Ovary (tissue), 9 donors: ENCODE data around the gene PLK1. TPM values are rescaled to one million over a fixed set of nuclear protein-coding genes. Genes with fewer than 3 reads are reported as not detected.
"Not testable (repeated sequence)": the region's sequence is repeated elsewhere in the genome, so short reads cannot be mapped to it uniquely, and the experiment has no call there.

ENCODE experiments used
- DNase-seq, 5 donors: peaks; one replicate each; pipeline ENCODE4 v3.0.0-alpha.2; 2019 to 2020
- H3K27ac ChIP-seq, 2 donors: fragments of 200-600 bp; one replicate each; pipeline versions ENCODE4 v1.5.1 to v1.8.0; 2019 to 2022
- H3K27me3 ChIP-seq: fragments of 200-600 bp; one replicate; pipeline ENCODE4 v1.8.0; 2022
- H3K36me3 ChIP-seq: fragments of 200-600 bp; sonication (generic); one replicate; pipeline ENCODE4 v1.5.1; 2019
- H3K4me1 ChIP-seq: one replicate; pipeline ENCODE4 v1.8.1; 2013; ENCODE audit warnings: mild to moderate bottlenecking, moderate library complexity; ENCODE audit not compliant: insufficient read depth
- H3K4me3 ChIP-seq: fragments of 200-600 bp; sonication (generic); one replicate; pipeline ENCODE4 v1.5.1; 2017
- H3K9me3 ChIP-seq, 2 donors: fragments of 200-600 bp in 1 of 2; sonication (generic) in 1 of 2; one replicate each; pipeline versions ENCODE4 v1.5.1 to v1.8.1; 2013 to 2019; ENCODE audit warnings: mild to moderate bottlenecking in 1 of 2, moderate library complexity in 1 of 2
- EP300 ChIP-seq: sonication (generic); formaldehyde crosslinking; IDR thresholded peaks from one replicate; pipeline ENCODE4 v1.6.1; 2017; ENCODE audit warnings: antibody characterized with exemption
- POLR2A ChIP-seq: fragments of 450-650 bp; IDR thresholded peaks from one replicate; pipeline ENCODE4 v1.6.1; 2017; ENCODE audit warnings: antibody characterized with exemption, mild to moderate bottlenecking, moderate library complexity
- WGBS, 3 donors: extraction: QIAGEN DNeasy Blood & Tissue Kit in 1 of 3; methylation state at CpG; one replicate each; pipeline versions ENCODE4 v1.1.5 to v1.1.7; 2013 to 2017; 5-methylcytosine and 5-hydroxymethylcytosine counted together
- intact Hi-C, 4 donors: fragments of 100-400 bp; cut with DNase I; formaldehyde crosslinking; loops; one replicate each; pipeline versions ENCODE4 v1.11.0 to v1.15.1; 2022 to 2023
- polyA plus RNA-seq, 2 donors: library from polyadenylated mRNA; stranded (reverse); fragments of 200-250 nt in 1 of 2; fragments of 350-450 nt in 1 of 2; fragmentation: Illumina TruSeq in 1 of 2; extraction: RNeasy Lipid Tissue Mini Kit (QIAGEN cat#74804) in 1 of 2; gene quantifications; one replicate each; pipeline ENCODE4 v1.2.3, GENCODE V29; 2013 to 2014
- total RNA-seq, 7 donors: library from RNA; depleted of rRNA in 2 of 7; stranded (reverse); fragments of >200 nt in 2 of 7; fragmentation: NEBNext Ultra II Directional in 3 of 7; extraction: Animal tissue kit (Norgen Biotek cat#: 25700) in 3 of 7; gene quantifications; one replicate each; pipeline versions ENCODE4 v1.1.0 to v1.2.4, GENCODE V29; 2016 to 2023
- TF ChIP-seq, protein P1 (sequence below), 3 donors: fragments of 450-650 bp in 2 of 3; fragments of 200-600 bp in 1 of 3; IDR thresholded peaks; one replicate each; pipeline versions ENCODE4 v1.5.1 to v1.8.0; 2016 to 2022; ENCODE audit warnings: antibody characterized with exemption in 3 of 3, mild to moderate bottlenecking in 1 of 3
- donor health status: DM: no; HTN: no; CAD: no; lungs with moderate emphysema.
- donor health status: DM: no; HTN: no; CAD: no.
- donor health status: Bipolar disorder and iron deficiency.
- donor health status: DM: yes; HTN: yes; CAD: no.
- donor health status: DM: no; HTN: no; CAD: no.
- donor health status: DM: yes; HTN: yes; CAD: no.

Gene PLK1
- total and polyA plus RNA-seq, 9 donors = 1.1 to 4.7 (median 1.9) TPM

DNA sequence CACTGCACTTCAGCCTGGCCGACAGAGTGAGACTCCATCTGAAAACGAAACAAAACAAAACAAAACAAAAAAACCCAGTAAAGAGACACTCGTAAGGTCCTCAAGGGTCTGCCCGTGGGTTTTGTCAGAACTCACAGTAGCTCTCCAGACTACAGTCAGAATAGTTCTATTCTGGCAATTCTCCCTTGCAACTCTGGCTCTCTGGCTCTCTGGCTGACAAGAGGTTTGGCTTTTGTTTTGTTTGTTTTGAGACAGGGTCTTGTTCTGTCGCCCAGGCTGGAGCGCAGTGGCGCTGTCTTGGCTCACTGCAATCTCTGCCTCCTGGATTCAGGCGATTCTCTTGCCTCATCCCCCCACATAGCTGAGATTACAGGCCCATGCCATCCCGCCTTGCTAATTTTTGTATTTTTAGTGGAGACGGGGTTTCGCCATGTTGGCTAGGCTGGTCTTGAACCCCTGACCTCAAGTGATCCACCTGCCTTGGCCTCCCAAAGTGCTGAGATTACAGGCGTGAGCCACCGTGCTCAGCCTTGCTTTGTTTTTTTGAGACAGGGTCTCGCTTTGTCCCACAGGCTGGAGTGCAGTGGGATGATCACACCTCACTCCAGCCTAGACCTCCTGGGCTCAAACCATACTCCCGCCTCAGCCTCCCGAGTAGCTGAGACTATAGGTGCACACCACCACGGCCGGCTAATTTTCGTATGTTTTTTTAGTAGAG lies 55.6 kb downstream of the PLK1 start:
- intact Hi-C loops = loop anchor here in 1 of 4 donors (10.0 kb wide), 1 partner anchor 300 kb away; no protein-coding TSS in a partner anchor
- TF ChIP-seq POLR2A (no peak), EP300 (no peak)
- TF ChIP-seq, protein P1, sequence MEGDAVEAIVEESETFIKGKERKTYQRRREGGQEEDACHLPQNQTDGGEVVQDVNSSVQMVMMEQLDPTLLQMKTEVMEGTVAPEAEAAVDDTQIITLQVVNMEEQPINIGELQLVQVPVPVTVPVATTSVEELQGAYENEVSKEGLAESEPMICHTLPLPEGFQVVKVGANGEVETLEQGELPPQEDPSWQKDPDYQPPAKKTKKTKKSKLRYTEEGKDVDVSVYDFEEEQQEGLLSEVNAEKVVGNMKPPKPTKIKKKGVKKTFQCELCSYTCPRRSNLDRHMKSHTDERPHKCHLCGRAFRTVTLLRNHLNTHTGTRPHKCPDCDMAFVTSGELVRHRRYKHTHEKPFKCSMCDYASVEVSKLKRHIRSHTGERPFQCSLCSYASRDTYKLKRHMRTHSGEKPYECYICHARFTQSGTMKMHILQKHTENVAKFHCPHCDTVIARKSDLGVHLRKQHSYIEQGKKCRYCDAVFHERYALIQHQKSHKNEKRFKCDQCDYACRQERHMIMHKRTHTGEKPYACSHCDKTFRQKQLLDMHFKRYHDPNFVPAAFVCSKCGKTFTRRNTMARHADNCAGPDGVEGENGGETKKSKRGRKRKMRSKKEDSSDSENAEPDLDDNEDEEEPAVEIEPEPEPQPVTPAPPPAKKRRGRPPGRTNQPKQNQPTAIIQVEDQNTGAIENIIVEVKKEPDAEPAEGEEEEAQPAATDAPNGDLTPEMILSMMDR (IDR thresholded peaks at IDR 0.05) = no peak
- WGBS, 3 donors = 68 to 72% (median 68%) methylated on average over 19 of the region's 19 CpGs

DNA sequence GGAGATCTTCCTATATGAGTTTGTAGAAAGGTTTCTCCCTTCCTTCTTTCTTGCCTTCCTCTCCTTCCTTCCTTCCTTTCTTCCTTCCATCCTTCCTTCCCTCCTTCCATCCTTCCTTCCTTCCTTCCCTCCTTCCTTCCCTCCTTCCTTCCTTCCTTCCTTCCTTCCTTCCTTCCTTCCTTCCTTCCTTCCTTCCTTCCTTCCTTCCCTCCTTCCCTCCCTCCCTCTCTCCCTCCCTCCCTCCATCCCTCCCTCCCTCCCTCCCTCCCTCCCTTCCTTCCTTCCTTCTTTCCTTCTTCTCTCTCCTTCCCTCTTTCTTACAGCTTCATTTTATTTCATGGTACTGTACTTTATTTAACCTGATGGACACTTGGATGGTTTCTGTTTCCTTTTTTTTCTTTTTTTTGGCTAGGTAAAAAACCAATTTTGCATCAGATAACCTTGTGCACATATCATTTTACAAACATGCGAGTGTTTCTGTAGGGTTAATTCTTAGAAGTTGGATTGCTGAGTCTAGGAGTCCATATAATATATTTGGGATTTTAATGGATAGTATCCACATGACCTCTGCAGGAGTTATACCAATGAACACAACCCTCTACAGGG lies 58.8 kb downstream of the PLK1 start:
- not testable (repeated sequence) for DNase-seq
- 71 to 91% (median 79%) methylated on average over 1 of the region's 1 CpG for WGBS, 3 donors

More for the DNA sequence above, 55.6 kb downstream of the PLK1 start:
- no peaks in the 10 kb centered on the region for H3K27me3 ChIP-seq
- no peaks in the 10 kb centered on the region for H3K36me3 ChIP-seq
- H3K27ac ChIP-seq = no peak overlapping the region
- DNase-seq = no peak
- H3K4me3 ChIP-seq = no peak overlapping the region
- no peaks in the 10 kb centered on the region for H3K4me1 ChIP-seq
- H3K9me3 ChIP-seq = peaks cover 0 to 4% of the 10 kb centered on the region in 2 donors

DNA sequence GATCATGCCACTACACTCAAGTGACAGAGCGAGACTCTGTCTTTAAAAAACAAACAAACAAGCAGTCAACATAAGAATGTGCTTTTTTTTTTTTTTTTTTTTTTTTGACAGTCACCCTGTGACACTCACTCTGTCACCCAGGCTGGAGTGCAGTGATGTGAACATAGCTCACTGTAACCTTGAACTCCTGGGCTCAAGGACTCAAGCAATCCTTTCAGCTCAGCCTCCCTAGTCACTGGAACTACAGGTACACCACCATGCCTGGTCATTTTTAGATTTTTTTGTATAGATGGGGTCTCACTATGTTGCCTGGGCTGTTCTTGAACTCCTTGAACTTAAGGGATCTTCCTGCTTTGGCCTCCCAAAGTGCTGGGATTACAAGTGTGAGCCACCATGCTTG lies 60.8 kb downstream of the PLK1 start:
- Histone ChIP-seq H3K9me3 (no peaks in the 10 kb centered on the region), H3K27me3 (no peaks in the 10 kb centered on the region), H3K27ac (no peak overlapping the region), H3K36me3 (no peaks in the 10 kb centered on the region), H3K4me1 (no peaks in the 10 kb centered on the region), H3K4me3 (no peak overlapping the region)
- TF ChIP-seq EP300 (no peak), POLR2A (no peak)
- TF ChIP-seq, protein P1 (IDR thresholded peaks at IDR 0.05) = no peak
- intact Hi-C loops = loop anchor here in 1 of 4 donors (10.0 kb wide), 1 partner anchor 295 kb away; no protein-coding TSS in a partner anchor
- 71 to 75% (median 75%) methylated on average over 1 of the region's 1 CpG for WGBS, 3 donors
- DNase-seq = no peak

More for the DNA sequence above, 58.8 kb downstream of the PLK1 start:
- H3K36me3 ChIP-seq, H3K9me3 ChIP-seq, H3K4me3 ChIP-seq, H3K27me3 ChIP-seq, H3K27ac ChIP-seq, H3K4me1 ChIP-seq: not testable (repeated sequence)
- intact Hi-C loops = loop anchor here in 1 of 4 donors (10.0 kb wide), 1 partner anchor 297 kb away; no protein-coding TSS in a partner anchor

Other genes with a start within 250 kb of the PLK1 start
- gene COG7, start 225.7 kb upstream of the PLK1 start, total RNA-seq = 10 to 100 TPM; 16.5 to 21.5 (median 19.3) TPM
- gene COG7, start 225.7 kb upstream of the PLK1 start, polyA plus RNA-seq = 10 to 100 TPM; 13.8 to 15.1 TPM
- 100 to 1,000 TPM in 1 of 7 donors, 10 to 100 TPM in 6; 27.1 to 111 (median 83.3) TPM for gene GGA2, start 168.4 kb upstream of the PLK1 start, total RNA-seq
- gene GGA2, start 168.4 kb upstream of the PLK1 start, polyA plus RNA-seq = 100 to 1,000 TPM in 1 of 2 donors, 10 to 100 TPM in 1; 36.3 to 141 TPM
- 10 to 100 TPM; 11.1 to 29.0 (median 18.5) TPM for gene EARS2, start 121.5 kb upstream of the PLK1 start, total RNA-seq
- 10 to 100 TPM in 1 of 2 donors, 1 to 10 TPM in 1; 9.5 to 26.7 TPM for gene EARS2, start 121.5 kb upstream of the PLK1 start, polyA plus RNA-seq
- gene UBFD1, start 121.2 kb upstream of the PLK1 start, total RNA-seq = 10 to 100 TPM; 45.2 to 67.4 (median 54.0) TPM
- 10 to 100 TPM; 13.8 to 55.1 TPM for gene UBFD1, start 121.2 kb upstream of the PLK1 start, polyA plus RNA-seq
- gene NDUFAB1, start 82.6 kb upstream of the PLK1 start, total RNA-seq = 10 to 100 TPM; 42.4 to 79.5 (median 53.6) TPM
- 10 to 100 TPM; 66.9 to 83.0 TPM for gene NDUFAB1, start 82.6 kb upstream of the PLK1 start, polyA plus RNA-seq
- gene PALB2, start 37.6 kb upstream of the PLK1 start, total RNA-seq = 10 to 100 TPM in 4 of 7 donors, 1 to 10 TPM in 3; 6.1 to 13.7 (median 10.8) TPM
- 1 to 10 TPM; 7.1 to 7.3 TPM for gene PALB2, start 37.6 kb upstream of the PLK1 start, polyA plus RNA-seq
- gene DCTN5, start 37.4 kb upstream of the PLK1 start, total RNA-seq = 10 to 100 TPM in 6 of 7 donors, 1 to 10 TPM in 1; 9.2 to 44.4 (median 34.6) TPM
- gene DCTN5, start 37.4 kb upstream of the PLK1 start, polyA plus RNA-seq = 10 to 100 TPM; 11.6 to 64.6 TPM
- under 1 TPM in 2 of 7 donors, not detected in 5; 0.24 to 0.26 TPM for gene ERN2, start 34.3 kb downstream of the PLK1 start, total RNA-seq
- gene ERN2, start 34.3 kb downstream of the PLK1 start, polyA plus RNA-seq = not detected
- gene CHP2, start 76.1 kb downstream of the PLK1 start, total RNA-seq = under 1 TPM in 1 of 7 donors, not detected in 6; 0.10 TPM
- gene CHP2, start 76.1 kb downstream of the PLK1 start, polyA plus RNA-seq = under 1 TPM; 0.05 to 0.15 TPM
- 1 to 10 TPM in 5 of 7 donors, under 1 TPM in 2; 0.48 to 5.0 (median 1.2) TPM for gene PRKCB, start 157.1 kb downstream of the PLK1 start, total RNA-seq
- gene PRKCB, start 157.1 kb downstream of the PLK1 start, polyA plus RNA-seq = 1 to 10 TPM in 1 of 2 donors, under 1 TPM in 1; 0.38 to 3.3 TPM